HCT116 (cell line): ENCODE results near the gene SPON1. TPM values are rescaled to one million over a fixed set of nuclear protein-coding genes. Genes with fewer than 3 reads are reported as not detected.

ENCODE experiments used
- ATAC-seq: fragments of 200-7000 bp; cut with Tn5 transposase; 2 replicates; pipeline ENCODE4 v1.9.1; 2020; ENCODE audit warnings: mild to moderate bottlenecking, moderate library complexity
- BruUV-seq: library from RNA; stranded (reverse); fragments of 400-500 nt; replicated peaks from 2 replicates; lab custom pipeline; 2021; lab: Mats Ljungman, UMichigan
- CTCF ChIA-PET: fragments of 300-600 bp; sonication (Branson Sonifier 250); formaldehyde crosslinking; loops from one replicate; lab custom pipeline; 2021; ENCODE audit warnings: antibody characterized with exemption; lab: Charles Lee
- POLR2A ChIA-PET: fragments of 300-600, 350-600 bp; sonication (Branson Sonifier 250); formaldehyde crosslinking; loops from one replicate; lab custom pipeline; 2021; ENCODE audit warnings: antibody characterized with exemption; lab: Charles Lee
- RAD21 ChIA-PET, 2 experiments: fragments of 300-600 bp; sonication (Branson Sonifier 250); formaldehyde crosslinking; loops; one replicate each; lab custom pipeline; 2023; ENCODE audit warnings: low total read pairs in 2 of 2; ENCODE audit not compliant: uncharacterized antibody in 2 of 2, unreplicated experiment in 2 of 2, low non-redundant PET in 1 of 2; lab: Charles Lee
- DNase-seq: peaks from one replicate; pipeline ENCODE4 v3.0.0-alpha.2; 2010; ENCODE audit warnings: low read depth, low spot score
- H2AFZ ChIP-seq: fragments of 200-600 bp; shearing (Covaris generic), sonication (generic); 2 replicates; pipeline ENCODE4 v1.6.1; 2017; ENCODE audit warnings: low read depth, mixed run types, mixed read lengths, antibody characterized with exemption, low read length; ENCODE audit not compliant: poor library complexity, severe bottlenecking
- H3K27ac ChIP-seq: 2 replicates; pipeline ENCODE4 v1.5.1; 2012; ENCODE audit warnings: low read depth, low read length
- H3K27me3 ChIP-seq: fragments of 200-600 bp; sonication (generic); 2 replicates; pipeline ENCODE4 v1.6.1; 2016; ENCODE audit warnings: mixed run types, low read length, mixed read lengths; ENCODE audit not compliant: insufficient read depth
- H3K36me3 ChIP-seq, 2 experiments: fragments of 200-500 bp in 1 of 2; fragments of 200-600 bp in 1 of 2; sonication (Bioruptor generic) in 1 of 2; sonication (generic) in 1 of 2; 2 replicates each; pipeline versions ENCODE4 v1.5.1 to v1.6.1; 2014 to 2016; ENCODE audit warnings: low read length in 2 of 2, inconsistent platforms in 1 of 2, mixed read lengths in 1 of 2, mixed run types in 1 of 2; ENCODE audit not compliant: insufficient read depth in 2 of 2, control insufficient read depth in 1 of 2
- H3K4me1 ChIP-seq, 2 experiments: fragments of 200-600 bp in 1 of 2; sonication (generic) in 1 of 2; 2 replicates each; pipeline versions ENCODE4 v1.5.1 to v1.6.1; 2012 to 2017; ENCODE audit warnings: low read length in 2 of 2, inconsistent platforms in 1 of 2, mild to moderate bottlenecking in 1 of 2, mixed read lengths in 1 of 2, mixed run types in 1 of 2, moderate library complexity in 1 of 2; ENCODE audit not compliant: insufficient read depth in 2 of 2, control insufficient read depth in 1 of 2
- H3K4me2 ChIP-seq: fragments of 200-600 bp; sonication (generic); 2 replicates; pipeline ENCODE4 v1.6.1; 2017; ENCODE audit warnings: mixed run types, low read length, mixed read lengths
- H3K4me3 ChIP-seq, 2 experiments: fragments of 200-600 bp in 1 of 2; sonication (generic) in 1 of 2; replicated peaks in 1 of 2; 2 replicates each; pipeline ENCODE4 v1.5.1; 2011 to 2016; ENCODE audit warnings: low read length in 2 of 2, control low read depth in 1 of 2, low read depth in 1 of 2, mild to moderate bottlenecking in 1 of 2, mixed read lengths in 1 of 2, mixed run types in 1 of 2
- H3K79me2 ChIP-seq: fragments of 200-600 bp; sonication (generic); 2 replicates; pipeline ENCODE4 v1.6.1; 2017; ENCODE audit warnings: mild to moderate bottlenecking, mixed run types, low read length, moderate library complexity, mixed read lengths; ENCODE audit not compliant: insufficient read depth
- H3K9ac ChIP-seq: fragments of 200-600 bp; sonication (generic); 2 replicates; pipeline ENCODE4 v1.6.1; 2016; ENCODE audit warnings: low read length, mixed read lengths
- H3K9me2 ChIP-seq: fragments of 200-600 bp; sonication (generic), shearing (Covaris generic); 2 replicates; pipeline ENCODE4 v1.6.1; 2017; ENCODE audit warnings: mixed run types, mild to moderate bottlenecking, moderate library complexity; ENCODE audit not compliant: insufficient read depth
- H3K9me3 ChIP-seq, 2 experiments: fragments of 200-500 bp in 1 of 2; fragments of 200-600 bp in 1 of 2; sonication (Bioruptor generic) in 1 of 2; sonication (generic) in 1 of 2; 2 replicates each; pipeline ENCODE4 v1.6.1; 2014 to 2017; ENCODE audit warnings: low read length in 2 of 2, mixed read lengths in 2 of 2, inconsistent platforms in 1 of 2, low read depth in 1 of 2, mild to moderate bottlenecking in 1 of 2, mixed run types in 1 of 2, moderate library complexity in 1 of 2; ENCODE audit not compliant: control insufficient read depth in 1 of 2, insufficient read depth in 1 of 2
- H4K20me1 ChIP-seq: fragments of 200-600 bp; sonication (generic), shearing (Covaris generic); 2 replicates; pipeline ENCODE4 v1.6.1; 2017; ENCODE audit warnings: mixed run types, mild to moderate bottlenecking, moderate library complexity; ENCODE audit not compliant: insufficient read depth
- CBX3 ChIP-seq: IDR thresholded peaks from 2 replicates; pipeline ENCODE4 v1.6.1; 2012; ENCODE audit warnings: low read depth
- EGR1 ChIP-seq: IDR thresholded peaks from 2 replicates; pipeline ENCODE4 v1.6.1; 2012; ENCODE audit warnings: low read depth
- EZH2phosphoT487 ChIP-seq: fragments of 200-600 bp; IDR thresholded peaks from 2 replicates; pipeline ENCODE4 v1.6.1; 2018; ENCODE audit warnings: antibody characterized with exemption, borderline replicate concordance
- JUND ChIP-seq: IDR thresholded peaks from 2 replicates; pipeline ENCODE4 v1.6.1; 2012
- POLR2AphosphoS5 ChIP-seq: IDR thresholded peaks from 2 replicates; pipeline ENCODE4 v1.6.1; 2011; ENCODE audit warnings: mild to moderate bottlenecking, low read depth, low read length, moderate library complexity
- SIN3A ChIP-seq: IDR thresholded peaks from 2 replicates; pipeline ENCODE4 v1.6.1; 2012; ENCODE audit warnings: low read depth
- intact Hi-C: fragments of 100-400 bp; cut with micrococcal nuclease; formaldehyde crosslinking; loops from 2 replicates; pipeline ENCODE4 v1.10.0; 2022
- total RNA-seq: library from RNA; stranded (reverse); gene quantifications from one replicate; pipeline ENCODE4 v1.2.1, GENCODE V29; 2021; ENCODE audit not compliant: unreplicated experiment

Gene SPON1
- total RNA-seq, 1 experiment from 2014 or later: 0.17 TPM

DNA sequence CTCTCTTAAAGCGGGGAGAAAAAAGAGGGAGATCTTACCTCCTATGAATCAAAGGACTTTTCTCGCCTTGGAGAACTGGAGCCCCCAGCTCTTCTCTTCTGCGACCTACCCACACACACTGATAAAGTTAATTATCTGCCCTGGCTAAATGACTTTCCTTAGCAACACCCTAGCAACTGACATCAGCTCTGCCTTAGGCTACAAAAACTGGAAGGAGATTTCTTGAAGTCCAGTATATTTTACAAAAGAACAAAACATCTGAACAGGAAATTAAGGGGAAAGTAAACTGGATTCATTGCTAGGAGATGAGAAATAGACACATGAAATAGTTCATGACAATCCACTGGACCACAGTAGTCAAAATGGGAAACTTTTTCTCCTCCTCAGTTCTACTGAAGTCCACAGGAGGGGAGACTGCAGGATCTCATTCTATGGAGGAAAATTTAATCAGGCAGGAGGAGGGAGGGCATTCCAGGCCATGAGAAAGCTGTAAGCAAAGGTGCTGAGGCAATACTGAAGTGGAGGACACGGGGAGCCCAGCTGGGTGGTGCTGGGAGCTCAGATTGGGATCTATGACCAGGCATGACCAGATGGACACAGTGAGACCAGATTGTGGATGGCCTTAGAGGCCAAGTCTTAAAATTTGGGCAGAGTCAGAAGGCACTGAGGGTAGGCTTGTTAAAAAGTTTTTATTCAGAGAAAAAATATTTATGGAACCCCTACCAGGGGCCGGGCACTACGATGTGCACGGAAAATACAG, 3.7 kb upstream of the SPON1 start:
- H3K9me3 ChIP-seq: no peaks in the 10 kb centered on the region
- TF ChIP-seq JUND (no peak), CBX3 (no peak), POLR2AphosphoS5 (no peak)
- H4K20me1 ChIP-seq: no peaks in the 10 kb centered on the region
- H3K27me3 ChIP-seq: peaks cover 23% of the 10 kb centered on the region; the same call in 1 of the 2 replicates
- no peaks in the 10 kb centered on the region for H3K4me1 ChIP-seq
- no peak overlapping the region for H3K4me3 ChIP-seq
- H3K79me2 ChIP-seq: no peaks in the 10 kb centered on the region
- no TSS peak for BruUV-seq
- CTCF ChIA-PET: interaction anchor here (0.9 to 5.6 kb wide), 2 partner anchors 12 to 190 kb away, joined by 3 to 35 read pairs; no protein-coding TSS in a partner anchor
- H2AFZ ChIP-seq: no peak overlapping the region
- POLR2A ChIA-PET: no interaction called here
- intact Hi-C loops: no loop called here
- H3K9ac ChIP-seq: no peak overlapping the region
- no peak overlapping the region for H3K4me2 ChIP-seq
- H3K36me3 ChIP-seq: no peaks in the 10 kb centered on the region
- DNase-seq: no peak
- no peak overlapping the region for H3K27ac ChIP-seq
- RAD21 ChIA-PET: no interaction called here
- H3K9me2 ChIP-seq: no peaks in the 10 kb centered on the region
- ATAC-seq: no peak

DNA sequence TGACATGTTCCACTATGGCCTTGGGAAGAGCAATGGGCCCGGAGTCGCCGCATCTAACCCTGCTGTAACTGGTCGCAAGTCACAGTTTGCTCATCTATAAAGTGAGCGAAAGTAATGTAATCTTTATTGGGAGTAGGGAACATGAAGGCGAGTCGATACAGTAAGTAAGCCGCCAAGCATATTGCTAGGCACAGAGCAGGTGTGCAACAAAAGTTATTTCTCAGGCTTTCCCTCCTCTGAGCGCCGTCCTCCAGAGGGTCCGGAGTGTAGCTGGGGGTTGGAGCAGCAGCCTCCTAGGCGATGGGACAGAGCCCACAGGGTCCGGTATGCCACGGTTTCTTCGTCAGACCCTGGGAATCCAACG, 343 bp upstream of the SPON1 start:
- no peaks in the 10 kb centered on the region for H3K9me3 ChIP-seq
- peaks cover 14% of the 10 kb centered on the region; the same call in 1 of the 2 replicates for H3K27me3 ChIP-seq
- ChIA-PET CTCF (no interaction called here), POLR2A (no interaction called here), RAD21 (no interaction called here)
- TF ChIP-seq SIN3A (no peak), EGR1 (no peak), EZH2phosphoT487 (no peak)
- no peak overlapping the region for H3K9ac ChIP-seq
- no peak overlapping the region for H3K4me3 ChIP-seq
- H2AFZ ChIP-seq: no peak overlapping the region
- intact Hi-C loops: no loop called here
- H3K4me1 ChIP-seq: peaks cover 0 to 11% of the 10 kb centered on the region in 2 experiments; a peak in 2 of 4 replicates
- H4K20me1 ChIP-seq: no peaks in the 10 kb centered on the region
- no peaks in the 10 kb centered on the region for H3K36me3 ChIP-seq
- no peak overlapping the region for H3K4me2 ChIP-seq
- no peaks in the 10 kb centered on the region for H3K79me2 ChIP-seq
- no peak overlapping the region for H3K27ac ChIP-seq
- H3K9me2 ChIP-seq: no peaks in the 10 kb centered on the region
- no peak for DNase-seq
- BruUV-seq: no TSS peak
- ATAC-seq: no peak
